Measurements from ENCODE around the gene VSX1. TPM values are rescaled to one million over a fixed set of nuclear protein-coding genes. Genes with fewer than 3 reads are reported as not detected.

The VSX1 gene
- polyA plus RNA-seq, 4 donors = 0.04 TPM; not detected in 3

- Histone ChIP-seq H3K36me3 (ENCODE audit: control insufficient read depth in 3 of 3, insufficient read depth in 2 of 3, low read depth in 1 of 3, low read length in 3 of 3) (no peaks in the 10 kb centered on the region), H3K9me3 (ENCODE audit: control insufficient read depth in 2 of 2, insufficient read depth in 1 of 2, low read depth in 1 of 2, low read length in 1 of 2) (no peaks in the 10 kb centered on the region), H3K4me1 (ENCODE audit: control insufficient read depth in 3 of 3, insufficient read depth in 2 of 3, low read depth in 1 of 3, low read length in 2 of 3) (peaks cover 0 to 44% (median 3%) of the 10 kb centered on the region in 3 donors), H3K4me3 (ENCODE audit: low read depth in 1 of 3, low read length in 3 of 3) (no peak overlapping the region), H3K27ac (ENCODE audit: low read depth in 1 of 3, low read length in 2 of 3) (peak overlapping the region in 1 of 3 donors; percentile 32), H3K27me3 (ENCODE audit: control insufficient read depth in 3 of 3, insufficient read depth in 3 of 3, low read length in 3 of 3) (no peaks in the 10 kb centered on the region)
- WGBS, 3 donors = 44 to 70% (median 56%) methylated on average over 7 of the region's 7 CpGs
- FAIRE-seq (no peak), DNase-seq (peak; percentile 21 to 76)
Observed at GRCh38 chr20:25061103-25061799, 20.7 kb downstream of the VSX1 start.

GRCh38 chr20:25059866-25060465 is 22.0 kb downstream of the VSX1 start:
- DNase-seq (peak in 1 of 2 donors; percentile 54), FAIRE-seq (no peak)
- H3K27ac ChIP-seq (ENCODE audit: low read depth in 1 of 3, low read length in 2 of 3) = no peak overlapping the region
- no peaks in the 10 kb centered on the region for H3K9me3 ChIP-seq (ENCODE audit: control insufficient read depth in 2 of 2, insufficient read depth in 1 of 2, low read depth in 1 of 2, low read length in 1 of 2)
- peaks cover 5 to 46% (median 9%) of the 10 kb centered on the region in 3 donors for H3K4me1 ChIP-seq (ENCODE audit: control insufficient read depth in 3 of 3, insufficient read depth in 2 of 3, low read depth in 1 of 3, low read length in 2 of 3)
- peaks cover 0 to 4% (median 0%) of the 10 kb centered on the region in 3 donors for H3K36me3 ChIP-seq (ENCODE audit: control insufficient read depth in 3 of 3, insufficient read depth in 2 of 3, low read depth in 1 of 3, low read length in 3 of 3)
- H3K27me3 ChIP-seq (ENCODE audit: control insufficient read depth in 3 of 3, insufficient read depth in 3 of 3, low read length in 3 of 3) = no peaks in the 10 kb centered on the region
- H3K4me3 ChIP-seq (ENCODE audit: low read depth in 1 of 3, low read length in 3 of 3) = no peak overlapping the region
- 78 to 87% (median 85%) methylated on average over 8 of the region's 8 CpGs for WGBS, 3 donors

GRCh38 chr20:25058847-25059810 is 22.8 kb downstream of the VSX1 start:
- Histone ChIP-seq H3K4me3 (ENCODE audit: low read depth in 1 of 3, low read length in 3 of 3) (peak overlapping the region; percentile 47 to 90 (median 86)), H3K27ac (ENCODE audit: low read depth in 1 of 3, low read length in 2 of 3) (peak overlapping the region; percentile 95 to 97 (median 96)), H3K9me3 (ENCODE audit: control insufficient read depth in 2 of 2, insufficient read depth in 1 of 2, low read depth in 1 of 2, low read length in 1 of 2) (no peaks in the 10 kb centered on the region), H3K4me1 (ENCODE audit: control insufficient read depth in 3 of 3, insufficient read depth in 2 of 3, low read depth in 1 of 3, low read length in 2 of 3) (peaks cover 8 to 48% (median 16%) of the 10 kb centered on the region in 3 donors), H3K27me3 (ENCODE audit: control insufficient read depth in 3 of 3, insufficient read depth in 3 of 3, low read length in 3 of 3) (no peaks in the 10 kb centered on the region), H3K36me3 (ENCODE audit: control insufficient read depth in 3 of 3, insufficient read depth in 2 of 3, low read depth in 1 of 3, low read length in 3 of 3) (peaks cover 0 to 8% (median 0%) of the 10 kb centered on the region in 3 donors)
- FAIRE-seq = no peak
- DNase-seq = peak in 1 of 2 donors; percentile 26
- 35 to 54% (median 47%) methylated on average over 20 of the region's 20 CpGs for WGBS, 3 donors

GRCh38 chr20:25058051-25058846 is 23.7 kb downstream of the VSX1 start, which contains the start of gene ACSS1:
ACSS1 (minus strand) TSS chr20:25058139; CDS start chr20:25058102, 37 bp downstream.
- no peaks in the 10 kb centered on the region for H3K9me3 ChIP-seq (ENCODE audit: control insufficient read depth in 2 of 2, insufficient read depth in 1 of 2, low read depth in 1 of 2, low read length in 1 of 2)
- peaks cover 14 to 56% (median 19%) of the 10 kb centered on the region in 3 donors for H3K4me1 ChIP-seq (ENCODE audit: control insufficient read depth in 3 of 3, insufficient read depth in 2 of 3, low read depth in 1 of 3, low read length in 2 of 3)

GRCh38 chr20:25057234-25058050 is 24.5 kb downstream of the VSX1 start:
- H3K36me3 ChIP-seq (ENCODE audit: control insufficient read depth in 3 of 3, insufficient read depth in 2 of 3, low read depth in 1 of 3, low read length in 3 of 3) = peaks cover 0 to 15% (median 0%) of the 10 kb centered on the region in 3 donors
- DNase-seq (peak; percentile 82 to 89), FAIRE-seq (no peak)
- 0 to 1% (median 0%) methylated on average over 66 to 86 of the region's 86 CpGs for WGBS, 3 donors
- peak overlapping the region; percentile 95 to 97 (median 96) for H3K27ac ChIP-seq (ENCODE audit: low read depth in 1 of 3, low read length in 2 of 3)
- no peaks in the 10 kb centered on the region for H3K9me3 ChIP-seq (ENCODE audit: control insufficient read depth in 2 of 2, insufficient read depth in 1 of 2, low read depth in 1 of 2, low read length in 1 of 2)
- H3K4me3 ChIP-seq (ENCODE audit: low read depth in 1 of 3, low read length in 3 of 3) = peak overlapping the region; percentile 47 to 90 (median 86)
- H3K27me3 ChIP-seq (ENCODE audit: control insufficient read depth in 3 of 3, insufficient read depth in 3 of 3, low read length in 3 of 3) = no peaks in the 10 kb centered on the region
- peaks cover 14 to 63% (median 22%) of the 10 kb centered on the region in 3 donors for H3K4me1 ChIP-seq (ENCODE audit: control insufficient read depth in 3 of 3, insufficient read depth in 2 of 3, low read depth in 1 of 3, low read length in 2 of 3)

More at GRCh38 chr20:25058051-25058846, 23.7 kb downstream of the VSX1 start, which contains the start of gene ACSS1:
- H3K4me3 ChIP-seq (ENCODE audit: low read depth in 1 of 3, low read length in 3 of 3) = peak within 1 kb of the TSS; percentile 47 to 90 (median 86)
- FAIRE-seq (no peak), DNase-seq (peak; percentile 82 to 90)
- peaks cover 0 to 11% (median 0%) of the 10 kb centered on the region in 3 donors for H3K36me3 ChIP-seq (ENCODE audit: control insufficient read depth in 3 of 3, insufficient read depth in 2 of 3, low read depth in 1 of 3, low read length in 3 of 3)
- H3K27me3 ChIP-seq (ENCODE audit: control insufficient read depth in 3 of 3, insufficient read depth in 3 of 3, low read length in 3 of 3) = no peaks in the 10 kb centered on the region
- 5 to 17% (median 14%) methylated on average over 43 to 56 of the region's 56 CpGs for WGBS, 3 donors
- peak within 1 kb of the TSS; percentile 95 to 97 (median 96) for H3K27ac ChIP-seq (ENCODE audit: low read depth in 1 of 3, low read length in 2 of 3)

GRCh38 chr20:25056690-25057233 is 25.2 kb downstream of the VSX1 start:
- peak overlapping the region; percentile 95 to 97 (median 96) for H3K27ac ChIP-seq (ENCODE audit: low read depth in 1 of 3, low read length in 2 of 3)
- 5 to 9% (median 7%) methylated on average over 23 to 24 of the region's 24 CpGs for WGBS, 3 donors
- H3K9me3 ChIP-seq (ENCODE audit: control insufficient read depth in 2 of 2, insufficient read depth in 1 of 2, low read depth in 1 of 2, low read length in 1 of 2) = no peaks in the 10 kb centered on the region
- FAIRE-seq (no peak), DNase-seq (no peak)
- no peaks in the 10 kb centered on the region for H3K27me3 ChIP-seq (ENCODE audit: control insufficient read depth in 3 of 3, insufficient read depth in 3 of 3, low read length in 3 of 3)
- H3K36me3 ChIP-seq (ENCODE audit: control insufficient read depth in 3 of 3, insufficient read depth in 2 of 3, low read depth in 1 of 3, low read length in 3 of 3) = peaks cover 0 to 19% (median 0%) of the 10 kb centered on the region in 3 donors
- H3K4me3 ChIP-seq (ENCODE audit: low read depth in 1 of 3, low read length in 3 of 3) = peak overlapping the region; percentile 47 to 90 (median 86)
- H3K4me1 ChIP-seq (ENCODE audit: control insufficient read depth in 3 of 3, insufficient read depth in 2 of 3, low read depth in 1 of 3, low read length in 2 of 3) = peaks cover 16 to 62% (median 22%) of the 10 kb centered on the region in 3 donors

All from small intestine (tissue), 7 donors.